Activated T-helper 2 cell treated with anti-CD3 and anti-CD28 coated beads, Interferon-gamma antibody, Interleukin-2, Interleukin-4, amounts not matched to agents 10 μg/mL and 5 μg/mL and 100 μg/mL, durations not matched to agents 14 hours and 24 hours and 36 hours (primary cell): ENCODE data around the gene TRABD2B. TPM values are rescaled to one million over a fixed set of nuclear protein-coding genes. Genes with fewer than 3 reads are reported as not detected.

Experiments
- DNase-seq: peaks from one replicate; pipeline ENCODE4 v3.0.0; 2021; ENCODE audit warnings: low spot score
- H3K27ac Mint-ChIP-seq: one replicate; pipeline ENCODE4 v1.8.0; 2021; ENCODE audit warnings: mixed read lengths
- H3K27me3 Mint-ChIP-seq: one replicate; pipeline ENCODE4 v1.8.0; 2021; ENCODE audit warnings: low read depth, mixed read lengths
- H3K36me3 Mint-ChIP-seq: one replicate; pipeline ENCODE4 v1.8.0; 2021; ENCODE audit warnings: low read depth, mixed read lengths
- H3K4me1 Mint-ChIP-seq: one replicate; pipeline ENCODE4 v1.8.0; 2021; ENCODE audit warnings: low read depth, mixed read lengths
- H3K4me3 Mint-ChIP-seq: one replicate; pipeline ENCODE4 v1.8.0; 2021; ENCODE audit warnings: low read depth, mild to moderate bottlenecking, moderate library complexity, mixed read lengths
- H3K9me3 Mint-ChIP-seq: one replicate; pipeline ENCODE4 v1.8.0; 2021; ENCODE audit warnings: mixed read lengths
- intact Hi-C: fragments of 100-400 bp; cut with micrococcal nuclease; formaldehyde crosslinking; loops from one replicate; pipeline ENCODE4 v1.15.1; 2023
- total RNA-seq: library from RNA; stranded (reverse); gene quantifications from 2 replicates; pipeline ENCODE4 v1.2.3, GENCODE V29; 2022

The TRABD2B gene
- total RNA-seq, 1 donor from 2014 or later: not detected

GRCh38 chr1:47995306-47996050 is 1.7 kb downstream of the TRABD2B start:
- intact Hi-C loops: no loop called here

GRCh38 chr1:47993881-47994625 is 3.1 kb downstream of the TRABD2B start:
- peaks cover 32% of the 10 kb centered on the region for H3K27me3 Mint-ChIP-seq
- H3K36me3 Mint-ChIP-seq: no peaks in the 10 kb centered on the region
- H3K4me3 Mint-ChIP-seq: no peak overlapping the region
- H3K27ac Mint-ChIP-seq: no peak overlapping the region
- H3K9me3 Mint-ChIP-seq: no peaks in the 10 kb centered on the region
- H3K4me1 Mint-ChIP-seq: peaks cover 2% of the 10 kb centered on the region
- intact Hi-C loops: no loop called here
- DNase-seq: no peak

More at GRCh38 chr1:47995306-47996050, 1.7 kb downstream of the TRABD2B start:
- no peak for DNase-seq
- Mint-ChIP-seq H3K36me3 (no peaks in the 10 kb centered on the region), H3K9me3 (no peaks in the 10 kb centered on the region), H3K4me3 (no peak overlapping the region), H3K27ac (no peak overlapping the region), H3K27me3 (peaks cover 39% of the 10 kb centered on the region), H3K4me1 (peaks cover 2% of the 10 kb centered on the region)

- H3K27me3 Mint-ChIP-seq: peaks cover 28% of the 10 kb centered on the region
- intact Hi-C loops: no loop called here
- H3K9me3 Mint-ChIP-seq: no peaks in the 10 kb centered on the region
- peaks cover 2% of the 10 kb centered on the region for H3K4me1 Mint-ChIP-seq
- no peak overlapping the region for H3K4me3 Mint-ChIP-seq
- no peak overlapping the region for H3K27ac Mint-ChIP-seq
- DNase-seq: no peak
- no peaks in the 10 kb centered on the region for H3K36me3 Mint-ChIP-seq
Observed at GRCh38 chr1:47993416-47993740, 3.8 kb downstream of the TRABD2B start.

GRCh38 chr1:47992720-47993415 is 4.3 kb downstream of the TRABD2B start:
- Mint-ChIP-seq H3K27ac (no peak overlapping the region), H3K4me1 (peaks cover 2% of the 10 kb centered on the region), H3K4me3 (no peak overlapping the region), H3K27me3 (peaks cover 27% of the 10 kb centered on the region), H3K9me3 (no peaks in the 10 kb centered on the region), H3K36me3 (no peaks in the 10 kb centered on the region)
- no peak for DNase-seq
- intact Hi-C loops: no loop called here

GRCh38 chr1:47991673-47992072 is 5.5 kb downstream of the TRABD2B start:
- intact Hi-C loops: no loop called here
- H3K27ac Mint-ChIP-seq: no peak overlapping the region

DNA sequence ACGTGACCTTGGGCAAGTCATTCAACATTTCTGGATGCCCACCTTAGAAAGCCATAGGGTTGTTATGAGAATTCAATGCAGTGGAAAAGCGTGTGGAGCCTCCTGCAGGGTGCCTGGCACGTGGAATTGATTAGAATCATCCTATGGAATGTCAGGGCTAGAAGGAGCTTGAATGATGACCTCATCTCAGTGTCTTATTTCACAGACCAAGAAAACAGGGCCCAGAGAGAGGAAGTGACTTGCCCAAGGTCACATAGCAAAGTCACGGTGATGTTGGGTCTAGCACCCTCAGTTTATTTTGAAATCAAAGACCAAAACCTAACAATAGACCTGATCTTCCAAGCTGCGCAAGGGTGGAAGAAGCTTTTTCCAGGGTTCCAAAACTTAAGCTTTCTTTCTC is 6.0 kb downstream of the TRABD2B start:
- Mint-ChIP-seq H3K9me3 (no peaks in the 10 kb centered on the region), H3K36me3 (no peaks in the 10 kb centered on the region), H3K27ac (no peak overlapping the region), H3K4me3 (no peak overlapping the region), H3K27me3 (peaks cover 30% of the 10 kb centered on the region), H3K4me1 (peaks cover 1% of the 10 kb centered on the region)
- DNase-seq: no peak
- intact Hi-C loops: no loop called here

More at GRCh38 chr1:47991673-47992072, 5.5 kb downstream of the TRABD2B start:
- no peak for DNase-seq
- Mint-ChIP-seq H3K4me3 (no peak overlapping the region), H3K36me3 (no peaks in the 10 kb centered on the region), H3K9me3 (no peaks in the 10 kb centered on the region), H3K4me1 (peaks cover 2% of the 10 kb centered on the region), H3K27me3 (peaks cover 27% of the 10 kb centered on the region)

DNA sequence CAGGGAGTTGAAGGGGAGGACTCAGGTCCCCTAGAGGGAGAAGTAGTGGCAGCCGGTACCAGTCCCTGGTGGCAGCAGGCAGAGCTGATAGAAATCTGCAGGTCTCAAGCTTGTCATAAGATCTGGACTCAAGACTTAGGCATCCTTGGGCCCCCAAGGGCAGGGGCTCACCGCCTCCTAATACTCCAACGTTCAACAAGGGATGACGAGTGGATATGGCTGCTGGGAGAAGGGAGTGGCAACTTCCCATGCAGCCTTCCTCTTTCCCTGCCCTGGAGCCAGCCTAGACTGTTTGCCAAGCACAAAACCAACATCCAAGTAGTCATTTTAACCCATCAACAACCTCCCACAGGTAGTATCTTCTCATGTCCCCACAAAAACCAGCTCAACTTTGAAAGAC is 6.9 kb downstream of the TRABD2B start:
- Mint-ChIP-seq H3K4me1 (no peaks in the 10 kb centered on the region), H3K9me3 (no peaks in the 10 kb centered on the region), H3K27ac (no peak overlapping the region), H3K27me3 (peaks cover 28% of the 10 kb centered on the region), H3K4me3 (no peak overlapping the region), H3K36me3 (no peaks in the 10 kb centered on the region)
- DNase-seq: no peak
- intact Hi-C loops: no loop called here

GRCh38 chr1:47987601-47988000 is 9.6 kb downstream of the TRABD2B start:
- intact Hi-C loops: no loop called here
- Mint-ChIP-seq H3K4me3 (no peak overlapping the region), H3K4me1 (no peaks in the 10 kb centered on the region), H3K36me3 (no peaks in the 10 kb centered on the region), H3K27me3 (peaks cover 40% of the 10 kb centered on the region), H3K27ac (no peak overlapping the region), H3K9me3 (no peaks in the 10 kb centered on the region)
- DNase-seq: no peak

- Mint-ChIP-seq H3K36me3 (no peaks in the 10 kb centered on the region), H3K9me3 (no peaks in the 10 kb centered on the region), H3K4me1 (no peaks in the 10 kb centered on the region), H3K27ac (no peak overlapping the region), H3K4me3 (no peak overlapping the region), H3K27me3 (peaks cover 44% of the 10 kb centered on the region)
- no peak for DNase-seq
- intact Hi-C loops: no loop called here
Observed at GRCh38 chr1:47986761-47987200, 10.4 kb downstream of the TRABD2B start.

- no peak overlapping the region for H3K27ac Mint-ChIP-seq
- no peaks in the 10 kb centered on the region for H3K9me3 Mint-ChIP-seq
- H3K27me3 Mint-ChIP-seq: peaks cover 44% of the 10 kb centered on the region
- H3K36me3 Mint-ChIP-seq: no peaks in the 10 kb centered on the region
- no peaks in the 10 kb centered on the region for H3K4me1 Mint-ChIP-seq
- no peak for DNase-seq
- no peak overlapping the region for H3K4me3 Mint-ChIP-seq
- intact Hi-C loops: no loop called here
Observed at GRCh38 chr1:47985018-47985417, 12.2 kb downstream of the TRABD2B start.

GRCh38 chr1:47984175-47984789 is 12.9 kb downstream of the TRABD2B start:
- DNase-seq: no peak
- intact Hi-C loops: no loop called here

GRCh38 chr1:47983691-47984090 is 13.5 kb downstream of the TRABD2B start:
- Mint-ChIP-seq H3K27ac (no peak overlapping the region), H3K4me1 (no peaks in the 10 kb centered on the region), H3K27me3 (peaks cover 44% of the 10 kb centered on the region)

More at GRCh38 chr1:47984175-47984789, 12.9 kb downstream of the TRABD2B start:
- no peaks in the 10 kb centered on the region for H3K4me1 Mint-ChIP-seq
- no peaks in the 10 kb centered on the region for H3K9me3 Mint-ChIP-seq
- no peak overlapping the region for H3K27ac Mint-ChIP-seq
- no peaks in the 10 kb centered on the region for H3K36me3 Mint-ChIP-seq
- peaks cover 44% of the 10 kb centered on the region for H3K27me3 Mint-ChIP-seq
- H3K4me3 Mint-ChIP-seq: no peak overlapping the region

More at GRCh38 chr1:47983691-47984090, 13.5 kb downstream of the TRABD2B start:
- Mint-ChIP-seq H3K9me3 (no peaks in the 10 kb centered on the region), H3K36me3 (no peaks in the 10 kb centered on the region), H3K4me3 (no peak overlapping the region)
- intact Hi-C loops: no loop called here
- DNase-seq: no peak
